Renal pelvis (tissue), 4 donors: ENCODE measurements around the gene ATP6V1G3. TPM values are rescaled to one million over a fixed set of nuclear protein-coding genes. Genes with fewer than 3 reads are reported as not detected.
A peak's percentile ranks its signal among the peaks of the same experiment; 100 is the strongest.
"Not testable (repeated sequence)": the region's sequence is repeated elsewhere in the genome, so short reads cannot be mapped to it uniquely, and the experiment has no call there.

Source experiments
- DNase-seq: peaks from one replicate; pipeline ENCODE4 v3.0.0-alpha.2; 2013
- polyA plus RNA-seq, 3 donors: library from polyadenylated mRNA; unstranded; fragments of 120-200 nt; gene quantifications; one replicate each; pipeline ENCODE4 v1.2.1, GENCODE V29; 2013; ENCODE audit not compliant: insufficient read length in 3 of 3

ATP6V1G3 gene
- polyA plus RNA-seq, 3 donors = 3.1 to 8.4 (median 3.2) TPM

DNA sequence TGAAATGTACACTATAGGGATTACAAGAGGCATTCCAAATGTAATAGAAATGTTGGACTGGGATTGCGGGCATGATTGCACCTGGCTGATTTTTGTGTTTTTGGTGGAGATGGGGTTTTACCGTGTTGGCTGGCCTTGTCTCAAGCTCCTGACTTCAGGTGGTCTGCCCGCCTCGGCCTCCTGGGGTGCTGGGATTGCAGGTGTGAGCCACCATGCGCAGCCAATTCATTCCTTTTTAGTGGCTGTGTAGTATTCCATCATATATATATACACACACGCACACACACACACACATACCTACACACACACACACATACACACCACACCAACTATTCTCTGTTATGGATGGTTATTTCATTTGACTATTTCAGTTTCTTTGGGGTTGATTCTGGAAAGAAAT lies 4.7 kb upstream of the ATP6V1G3 start:
- no peak for DNase-seq

DNA sequence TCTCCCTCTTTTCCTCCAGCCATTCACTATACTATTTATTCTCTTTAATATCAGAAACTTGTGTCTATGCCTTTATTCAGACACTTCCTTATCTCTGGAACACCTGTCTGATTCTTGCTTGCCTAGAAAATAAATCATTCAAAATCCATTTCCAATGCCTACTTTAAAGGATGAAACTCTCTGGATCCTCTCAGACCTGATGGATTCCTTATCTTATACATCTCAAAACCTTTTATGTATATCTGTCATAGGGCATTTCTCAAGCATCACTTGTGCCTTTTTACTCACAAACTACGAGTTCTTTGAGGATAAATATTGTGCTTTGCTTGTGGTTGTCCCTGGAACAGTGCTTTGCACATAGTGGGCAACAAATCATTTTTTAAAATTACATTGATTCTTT lies 3.8 kb upstream of the ATP6V1G3 start:
- no peak for DNase-seq

DNA sequence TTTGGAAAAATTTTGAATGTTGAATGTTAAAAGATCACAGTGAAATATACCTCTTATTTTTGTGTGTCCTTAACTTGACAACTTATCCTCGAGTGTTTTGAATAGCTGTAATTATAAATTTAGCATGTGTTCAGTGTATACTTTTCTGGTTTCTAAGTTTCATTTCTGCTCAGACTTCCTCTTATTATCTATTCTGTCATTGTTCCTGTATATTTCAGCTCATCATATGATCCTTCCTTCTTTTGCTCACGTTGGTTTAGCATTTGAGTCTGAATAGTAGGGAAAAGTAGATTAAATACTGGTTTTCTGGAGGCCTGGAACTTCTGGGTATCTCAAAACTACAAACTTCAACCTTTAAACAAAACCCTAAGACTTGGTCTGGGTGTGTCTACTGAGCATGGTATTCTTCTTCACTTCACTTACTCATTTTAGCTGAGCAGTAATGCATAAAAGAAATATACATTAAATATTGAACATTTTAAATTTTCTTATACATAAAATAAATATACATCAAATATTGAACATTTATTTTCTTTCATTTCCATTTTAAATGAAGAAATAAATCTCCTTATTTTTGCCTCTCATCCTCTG lies 3.3 kb upstream of the ATP6V1G3 start:
- no peak for DNase-seq

DNA sequence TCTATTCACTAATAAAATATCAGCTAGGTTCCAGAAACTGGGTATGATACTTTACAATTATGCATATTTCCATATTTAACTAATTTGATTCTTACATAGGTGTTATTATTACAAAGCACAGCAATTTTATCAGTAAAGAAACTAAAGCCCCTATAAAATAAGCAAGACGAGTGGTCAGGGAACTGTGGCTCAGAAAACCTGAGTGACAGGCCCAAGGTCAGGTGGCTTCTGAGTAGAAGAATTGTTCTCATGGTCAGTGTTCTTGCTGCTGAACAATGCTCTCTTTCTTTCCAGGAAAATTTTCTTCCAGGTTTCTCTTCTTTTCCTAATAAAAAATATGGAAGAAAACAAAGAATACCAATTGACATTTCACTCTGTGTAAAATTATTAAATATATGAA lies 2.2 kb upstream of the ATP6V1G3 start:
- DNase-seq = no peak

DNA sequence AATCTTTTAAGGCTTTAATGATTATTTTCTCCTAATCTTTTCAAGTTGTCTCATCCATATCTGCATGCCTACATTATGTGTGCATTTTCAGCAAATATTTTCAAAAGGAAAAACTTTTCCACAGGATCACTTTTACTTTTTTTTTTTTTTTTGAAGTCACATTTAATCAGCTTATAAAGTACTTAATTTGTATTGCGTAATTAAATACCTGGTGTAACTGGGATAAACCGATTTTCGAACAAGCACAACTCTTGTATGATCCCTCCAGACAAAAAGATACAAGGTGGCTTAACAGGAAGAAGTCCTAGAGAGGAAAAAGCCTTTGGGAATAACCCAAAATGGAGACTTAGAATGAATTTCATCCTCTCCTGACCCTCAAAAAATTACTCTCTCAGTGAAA lies 1.3 kb upstream of the ATP6V1G3 start:
- no peak for DNase-seq

DNA sequence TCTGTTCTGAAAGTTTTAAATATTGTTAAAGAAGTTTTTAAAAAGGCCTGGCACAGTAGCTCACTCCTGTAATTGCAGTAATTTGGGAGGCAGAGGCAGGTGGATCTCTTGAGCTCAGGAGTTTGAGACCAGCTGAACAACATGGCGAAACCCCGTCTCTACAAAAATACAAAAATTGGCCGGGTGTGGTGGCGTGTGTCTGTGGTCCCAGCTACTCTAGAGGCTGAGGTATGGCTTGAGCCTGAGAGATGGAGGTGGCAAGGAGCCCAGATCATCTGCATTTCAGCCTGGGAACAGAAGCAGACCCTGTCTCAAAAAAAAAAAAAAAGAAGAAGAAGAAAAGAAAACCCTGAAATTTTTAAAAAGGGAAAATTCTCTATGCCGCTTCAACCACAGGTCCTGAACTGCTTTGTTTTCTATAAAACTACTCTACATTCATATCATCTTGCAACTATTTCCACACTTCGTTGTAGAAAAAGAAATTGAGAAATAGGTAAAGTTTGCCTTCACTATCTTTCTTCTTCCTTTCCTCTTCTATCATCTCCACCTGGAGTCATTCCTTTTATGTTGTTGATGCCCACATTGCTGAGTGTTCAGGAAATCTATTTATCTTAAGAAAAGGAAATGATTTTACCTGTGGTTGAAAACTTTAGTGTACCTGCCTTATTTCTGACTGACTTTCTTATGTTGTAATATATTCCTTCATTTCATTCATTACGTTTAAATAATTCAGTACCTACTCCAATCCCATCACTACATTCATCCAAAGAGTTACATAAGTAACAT lies 1.7 kb downstream of the ATP6V1G3 start:
- DNase-seq = no peak

DNA sequence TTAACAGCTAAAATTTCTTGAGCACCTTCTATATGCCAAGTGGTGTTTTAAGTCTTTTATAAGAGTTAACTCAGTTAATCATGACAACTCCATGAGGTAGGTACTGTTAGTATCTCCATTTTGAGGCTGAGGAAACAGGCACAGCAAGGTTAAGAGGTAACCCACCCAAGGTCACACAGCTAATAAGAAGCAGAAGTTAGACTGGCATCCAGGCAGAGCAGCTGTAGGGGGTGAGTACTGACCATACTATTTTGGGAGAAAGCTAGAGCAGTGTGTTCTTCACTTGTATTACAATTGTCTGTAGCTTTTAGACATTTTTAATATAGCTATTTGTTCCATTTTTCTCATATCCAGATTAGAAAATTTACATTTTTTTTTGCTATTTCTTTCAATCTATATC lies 4.8 kb downstream of the ATP6V1G3 start:
- no peak for DNase-seq

DNA sequence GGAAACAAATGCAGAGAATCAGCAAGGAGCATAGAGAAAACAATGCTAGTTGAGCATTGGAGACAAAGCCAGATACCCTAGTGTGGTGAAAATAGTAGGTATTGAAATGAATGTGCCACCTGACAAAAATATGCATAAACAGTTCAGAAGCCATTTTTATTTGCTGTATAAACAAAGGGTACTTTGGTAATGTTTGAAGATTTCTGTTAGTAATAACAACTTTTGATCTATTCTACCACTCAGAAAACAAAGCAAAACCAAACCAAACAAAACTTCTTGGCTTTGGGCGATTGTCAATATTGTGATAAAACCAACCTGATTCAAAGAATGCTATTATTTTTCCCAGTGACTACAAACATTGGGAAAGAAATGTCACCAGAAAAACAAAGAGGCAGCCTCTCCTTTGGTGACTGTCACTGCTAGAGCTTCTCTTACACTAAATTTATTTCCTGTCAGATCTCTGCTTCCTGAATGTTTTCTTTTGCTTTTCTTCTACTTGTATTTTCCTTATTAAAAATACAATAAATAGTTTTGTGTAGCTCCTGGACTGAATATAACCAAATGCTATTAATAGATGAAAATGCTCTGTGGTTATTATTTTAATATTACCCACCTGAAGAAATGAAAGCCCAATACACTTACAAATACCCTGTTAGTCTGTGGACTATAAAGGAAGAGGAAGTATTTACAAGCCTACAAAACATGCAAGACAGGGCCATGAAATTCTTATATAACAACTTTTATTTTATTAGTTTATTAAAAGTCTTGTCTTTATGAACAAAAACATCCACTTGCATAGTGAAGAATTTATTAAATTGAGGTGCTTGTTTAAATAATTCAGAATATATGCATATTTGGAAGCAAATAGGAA lies 5.7 kb downstream of the ATP6V1G3 start:
- no peak for DNase-seq

DNA sequence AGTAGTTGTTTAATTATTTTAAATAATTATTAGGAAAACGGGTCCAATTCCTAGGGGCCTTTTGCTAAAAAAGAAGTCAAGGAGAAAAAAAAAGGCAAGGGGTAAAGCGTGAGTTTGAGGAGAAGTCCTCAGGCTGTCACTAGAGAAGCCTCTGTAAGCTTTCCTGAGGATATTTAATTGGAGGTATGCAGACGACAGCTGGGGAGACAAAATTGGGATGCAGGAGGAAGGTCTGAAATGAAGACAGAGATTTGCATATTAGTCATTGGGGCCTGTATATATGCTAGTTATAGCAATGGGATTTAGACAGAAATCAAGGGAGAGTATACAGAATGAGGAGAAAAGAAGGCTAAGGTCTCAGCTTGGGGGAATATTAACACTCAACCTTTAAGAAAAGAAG lies 8.6 kb downstream of the ATP6V1G3 start:
- no peak for DNase-seq

DNA sequence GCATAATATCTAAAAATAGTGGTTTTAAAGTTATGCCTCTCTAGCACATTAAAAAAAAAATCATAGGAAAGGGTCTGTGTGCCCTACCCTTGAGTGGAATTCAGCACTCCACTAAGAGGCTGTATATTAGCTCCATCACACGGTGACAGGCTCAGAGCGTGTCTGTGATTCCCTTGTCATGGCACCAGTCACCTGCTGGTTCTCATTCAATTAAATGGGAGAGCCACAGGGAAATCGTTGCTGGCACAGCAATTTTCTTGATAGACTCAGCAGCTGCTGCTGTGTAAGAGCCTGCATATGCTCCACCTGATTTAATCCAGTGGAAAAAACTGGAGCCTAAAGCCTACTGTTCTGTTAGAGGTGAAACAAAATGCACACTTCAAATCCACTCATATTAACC lies 9.5 kb downstream of the ATP6V1G3 start:
- DNase-seq = no peak

DNA sequence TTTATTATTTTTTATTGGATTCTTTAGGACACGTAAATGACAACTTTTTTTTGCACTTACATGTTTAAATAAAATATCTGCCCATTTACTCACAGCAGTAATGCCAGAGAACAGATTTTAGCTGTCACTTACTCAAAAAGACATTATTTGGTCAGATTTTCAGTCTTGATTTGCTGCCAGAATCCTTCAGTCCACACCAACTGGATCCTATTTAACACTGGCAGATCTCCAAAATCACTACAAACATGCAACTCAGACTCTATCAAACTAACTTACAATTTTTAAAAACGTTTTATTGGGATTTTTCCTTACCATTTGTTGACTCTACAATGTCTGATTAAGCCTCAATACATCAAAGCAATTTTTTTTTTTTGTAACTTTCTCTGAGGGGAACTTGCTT lies 11.1 kb downstream of the ATP6V1G3 start:
- DNase-seq = peak; percentile 36

DNA sequence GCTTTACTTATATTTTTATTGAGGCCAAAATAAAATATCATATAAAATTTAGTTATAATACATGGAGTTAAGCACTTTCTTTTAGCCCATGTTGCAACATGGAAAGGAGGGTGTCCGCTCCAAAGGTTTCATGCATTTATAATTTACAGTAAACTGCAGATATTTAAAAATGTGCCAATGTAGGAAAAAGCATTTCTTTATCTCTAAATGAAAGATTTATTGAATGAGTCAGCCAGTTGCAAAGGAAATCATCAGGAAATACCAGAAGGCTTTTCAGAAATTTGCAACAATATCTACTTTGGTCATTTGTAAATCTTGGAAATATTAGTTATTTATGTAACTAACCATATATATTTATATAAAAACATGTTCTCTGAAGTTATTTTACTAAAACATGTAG lies 12.1 kb downstream of the ATP6V1G3 start:
- DNase-seq = no peak

DNA sequence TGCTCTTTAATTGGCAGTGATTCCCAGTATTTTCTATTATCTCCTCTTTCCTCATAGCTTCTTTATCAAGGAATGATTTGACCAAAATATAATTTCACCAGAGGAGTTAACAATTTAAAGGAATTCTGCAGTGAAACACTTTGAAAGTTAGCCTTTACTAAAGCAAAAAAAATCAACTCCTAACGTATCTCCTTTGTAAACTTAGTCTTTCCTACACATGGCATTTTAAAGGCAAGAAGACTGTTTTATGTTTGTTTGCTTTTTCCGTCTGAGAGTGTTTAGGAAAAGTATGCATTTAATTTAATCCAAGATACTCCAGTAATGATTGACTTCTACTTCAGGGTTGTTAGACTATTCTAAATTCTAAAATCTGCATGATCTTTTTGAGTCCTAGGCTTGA lies 15.9 kb downstream of the ATP6V1G3 start:
- DNase-seq = no peak

DNA sequence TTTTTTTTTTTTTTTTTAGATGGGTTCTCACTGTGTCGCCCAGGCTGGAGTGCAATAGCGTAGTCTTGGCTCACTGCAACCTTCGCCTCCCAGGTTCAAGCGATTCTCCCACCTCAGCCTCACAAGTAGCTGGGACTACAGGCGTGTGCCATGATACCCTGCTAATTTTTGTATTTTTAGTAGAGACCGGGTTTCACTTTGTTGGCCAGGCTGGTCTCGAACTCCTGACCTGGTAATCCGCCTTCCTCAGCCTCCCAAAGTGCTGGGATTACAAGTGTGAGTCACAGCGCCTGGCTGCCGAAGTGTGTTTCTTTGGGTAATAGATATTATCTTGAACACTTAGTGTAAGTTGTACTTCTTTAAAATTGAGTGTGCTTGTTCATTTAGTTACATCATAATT lies 16.4 kb downstream of the ATP6V1G3 start:
- DNase-seq = not testable (repeated sequence)

DNA sequence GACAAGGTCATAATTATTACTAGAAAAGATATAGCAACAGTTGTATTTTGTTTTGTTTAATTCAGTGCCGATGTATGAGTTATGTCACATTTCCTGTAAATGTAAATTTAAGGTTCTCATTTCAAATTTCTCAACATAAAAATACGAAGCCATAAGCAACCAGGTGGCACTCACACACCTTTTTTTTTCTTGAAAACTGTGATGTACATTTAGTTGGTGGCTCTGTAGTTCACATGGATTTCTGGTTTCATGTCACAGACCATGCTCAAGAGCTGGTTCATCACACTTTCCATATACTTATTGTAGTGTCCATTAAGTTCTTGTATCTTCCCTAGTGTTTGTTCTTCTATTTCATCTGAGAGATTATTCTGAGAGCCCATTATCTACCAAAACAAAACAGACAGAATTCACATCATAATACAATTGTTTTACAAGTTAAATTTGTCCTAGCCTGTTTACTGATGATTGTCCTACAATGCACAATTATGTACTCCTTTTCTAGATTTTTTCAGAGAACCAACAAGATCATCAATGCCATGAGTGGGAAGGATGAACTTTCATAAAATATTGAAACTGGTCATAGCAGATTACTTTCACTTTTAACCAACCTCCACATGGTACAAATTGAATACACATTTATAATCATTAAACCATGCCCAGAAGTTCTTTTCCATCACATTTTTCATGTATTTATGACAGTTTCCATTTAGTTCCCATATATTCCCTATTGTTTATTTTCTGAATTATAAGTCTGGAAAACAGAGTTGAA lies 17.1 kb downstream of the ATP6V1G3 start:
- no peak for DNase-seq

DNA sequence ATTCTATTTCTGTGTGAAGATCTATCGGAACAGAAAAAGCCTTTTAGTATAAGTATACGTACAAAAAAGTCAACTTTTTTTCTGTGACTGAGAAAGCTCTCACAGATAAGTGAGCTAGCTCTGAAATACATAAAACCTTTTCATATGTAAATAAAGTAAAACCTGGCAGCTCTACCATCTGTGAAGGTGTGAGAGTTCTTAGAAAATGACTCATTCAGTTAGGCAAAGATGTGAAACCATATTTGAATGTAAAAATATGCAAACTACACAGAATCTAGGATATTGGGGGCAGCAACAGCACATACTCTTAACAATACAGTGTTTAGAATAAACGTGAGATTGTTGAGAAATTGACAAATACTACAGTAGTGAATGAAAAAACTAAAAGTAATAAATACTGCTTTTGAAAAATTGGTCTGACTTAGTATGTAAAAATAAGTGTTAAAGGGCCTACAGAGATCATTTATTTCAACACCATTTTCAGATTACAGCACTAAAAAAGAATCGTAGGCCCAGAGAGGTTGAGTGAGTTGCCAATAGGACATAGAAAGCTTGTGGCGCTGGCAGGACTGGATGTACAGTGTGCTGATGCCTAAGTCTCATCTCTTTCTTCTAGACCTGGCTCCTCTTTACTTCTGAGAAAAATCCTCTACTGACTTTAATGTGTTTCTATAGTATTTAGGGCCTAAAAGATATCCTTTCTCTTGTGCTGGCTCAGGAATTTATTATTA lies 19.8 kb downstream of the ATP6V1G3 start:
- DNase-seq = no peak

DNA sequence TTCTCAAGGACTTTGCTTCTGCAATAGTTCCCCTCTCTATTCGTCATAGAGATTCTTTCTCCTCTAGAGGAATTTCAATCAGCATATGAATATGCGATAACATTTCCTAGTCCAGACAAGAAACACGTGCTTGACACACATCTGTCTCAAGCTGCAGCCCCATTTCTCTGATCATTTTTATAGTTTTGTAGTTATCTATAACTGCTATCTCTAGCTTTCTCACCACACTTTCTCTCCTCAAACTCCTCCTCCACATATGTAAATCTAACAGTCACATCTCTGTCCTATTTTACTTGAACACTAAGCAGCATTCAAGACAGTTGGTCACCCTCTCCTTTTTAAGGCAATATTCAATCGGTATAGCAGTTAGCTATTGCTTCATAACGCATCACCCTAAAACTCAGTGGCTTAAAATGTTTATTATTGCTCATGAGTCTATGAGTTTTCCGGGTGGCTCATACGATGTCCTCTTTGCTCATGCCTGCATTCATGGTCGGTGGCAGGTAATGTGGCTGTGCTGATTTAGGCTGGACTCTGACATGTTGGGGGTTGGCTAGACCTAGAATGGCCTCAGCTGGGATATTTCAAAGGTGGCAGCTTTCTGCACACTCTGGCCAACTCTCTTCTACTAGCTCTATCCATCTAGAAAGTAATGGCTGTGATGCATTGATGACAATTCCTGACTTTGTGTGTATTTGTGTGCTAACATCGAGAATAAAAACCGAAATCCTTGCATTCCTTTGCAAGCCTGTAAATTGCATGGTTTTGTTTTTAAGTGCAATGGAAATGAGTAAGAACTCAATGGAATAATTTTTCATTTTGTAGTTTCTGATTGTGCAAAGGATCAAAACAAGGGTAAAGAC lies 20.6 kb downstream of the ATP6V1G3 start:
- no peak for DNase-seq

DNA sequence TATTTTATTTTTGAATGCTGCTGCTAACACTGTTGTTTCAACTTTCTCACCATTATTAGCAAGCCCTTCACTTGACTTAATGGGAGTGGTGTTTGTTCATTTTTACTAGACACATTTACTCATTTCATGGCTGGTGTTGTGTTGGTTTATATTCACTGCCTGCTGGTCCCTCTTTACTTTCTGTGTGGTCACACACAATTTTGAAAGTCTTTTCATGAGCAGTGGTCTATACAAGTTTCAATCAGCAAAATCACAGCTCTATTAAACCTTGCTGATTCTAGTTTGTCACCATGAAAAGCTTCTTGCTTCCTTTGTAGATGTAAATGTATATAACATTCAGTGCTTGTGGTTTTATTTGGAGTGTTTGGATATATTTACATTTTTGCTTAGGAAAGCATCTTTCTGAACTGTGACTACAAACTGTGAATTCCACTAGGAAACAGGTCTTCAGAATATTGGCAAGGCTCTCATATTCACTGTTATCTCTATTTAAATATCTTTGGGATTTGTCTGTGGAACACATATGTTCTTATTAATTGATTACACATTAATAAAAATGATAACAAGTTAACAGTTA lies 22.8 kb downstream of the ATP6V1G3 start:
- DNase-seq = no peak

DNA sequence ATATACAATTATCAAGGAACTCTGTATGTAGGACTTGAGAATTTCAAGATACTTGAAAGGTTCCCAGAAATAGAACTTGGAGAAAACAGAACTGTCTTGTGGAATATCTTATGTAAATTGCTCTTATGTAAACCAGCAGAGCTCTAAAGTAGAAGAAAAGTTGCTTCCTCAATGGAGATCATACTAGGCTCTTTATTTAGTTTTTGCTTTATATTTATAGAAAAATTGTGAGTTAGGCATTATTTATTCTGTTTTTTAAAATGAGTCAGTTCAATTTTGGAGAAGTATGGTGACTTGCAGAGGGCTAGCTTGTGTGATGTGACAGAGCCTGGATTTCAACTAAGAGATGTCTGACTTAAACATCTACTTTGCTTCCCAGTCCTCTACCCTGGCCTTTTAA lies 40.4 kb downstream of the ATP6V1G3 start:
- no peak for DNase-seq

DNA sequence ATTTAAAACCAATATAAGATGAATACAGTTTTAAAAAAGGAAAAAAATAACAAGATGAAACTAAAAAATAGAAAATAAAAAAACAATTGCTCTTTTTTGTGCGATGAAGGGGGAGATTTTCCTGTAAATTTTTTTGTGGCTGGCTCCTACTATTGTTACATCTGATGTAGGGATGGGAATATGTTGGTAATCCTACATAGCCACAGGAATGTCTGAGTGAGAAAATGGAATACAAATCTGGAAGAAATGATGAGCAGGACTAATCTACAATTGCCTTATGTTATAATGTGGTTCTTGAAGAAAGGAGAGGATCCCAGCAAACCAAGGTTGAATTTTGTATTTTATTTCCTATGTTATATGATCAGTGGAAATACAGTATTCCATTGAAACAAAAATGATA lies 40.9 kb downstream of the ATP6V1G3 start:
- DNase-seq = no peak
